ENCODE results near the gene KLC3. TPM values are rescaled to one million over a fixed set of nuclear protein-coding genes. Genes with fewer than 3 reads are reported as not detected.

KLC3 gene
- polyA plus RNA-seq, 1 of the 3 experiments (the other 2 are of a cell fraction), result 1.2 TPM

DNA sequence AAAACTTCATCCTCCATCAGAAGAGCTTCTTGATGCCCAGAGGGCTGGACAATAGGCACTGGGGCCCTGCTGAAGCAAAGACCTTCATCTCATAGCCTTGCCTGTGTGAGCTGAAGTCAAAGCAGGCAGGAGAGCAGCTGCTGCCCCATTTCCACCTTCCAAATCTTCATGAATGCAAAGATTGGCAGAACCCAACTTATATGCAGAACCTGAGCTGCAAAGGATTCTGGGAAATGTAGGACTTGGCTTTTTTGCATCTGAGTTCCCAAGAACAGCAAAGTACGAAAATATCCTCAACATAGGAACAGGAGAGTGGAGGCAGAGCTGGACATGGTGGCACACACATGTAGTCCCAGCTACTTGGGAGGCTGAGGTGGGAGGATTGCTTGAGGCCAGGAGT lies 48.7 kb upstream of the KLC3 start:
- Histone ChIP-seq H3K9me3 (no peaks in the 10 kb centered on the region), H3K9ac (no peak overlapping the region), H2AFZ (ENCODE audit: low read depth) (no peak overlapping the region), H3K27ac (ENCODE audit: low read depth in 2 of 2, low read length in 1 of 2) (no peak overlapping the region), H3K9me2 (no peaks in the 10 kb centered on the region), H3K79me2 (ENCODE audit: insufficient read depth) (no peaks in the 10 kb centered on the region), H3K27me3 (ENCODE audit: insufficient read depth) (no peaks in the 10 kb centered on the region), H3K4me3 (ENCODE audit: low read depth in 2 of 2, low read length in 1 of 2) (no peak overlapping the region), H3F3A (replicated peaks; ENCODE audit: insufficient read depth) (peaks cover 5% of the 10 kb centered on the region), H3K36me3 (replicated peaks in 1 of 2; ENCODE audit: control insufficient read depth in 1 of 2, insufficient read depth in 2 of 2, low read length in 1 of 2) (peaks cover 0 to 35% of the 10 kb centered on the region in 2 experiments), H3K4me2 (no peak overlapping the region), H3K4me1 (ENCODE audit: control insufficient read depth in 1 of 2, insufficient read depth in 2 of 2, low read depth in 1 of 2, low read length in 1 of 2) (no peaks in the 10 kb centered on the region), H4K20me1 (ENCODE audit: insufficient read depth) (no peaks in the 10 kb centered on the region)
- WGBS (ENCODE audit: low lambda C conversion rate), result 95% methylated on average over 1 of the region's 1 CpG
- TF ChIP-seq CHD2 (IDR thresholded peaks at IDR 0.05; ENCODE audit: low read length, partially characterized antibody) (no peak), TAF1 (IDR thresholded peaks at IDR 0.05; ENCODE audit: borderline replicate concordance, low read depth, low read length) (no peak), RXRA (IDR thresholded peaks at IDR 0.05; ENCODE audit: borderline replicate concordance, low read depth) (no peak), TCF12 (IDR thresholded peaks at IDR 0.05) (no peak), USF2 (IDR thresholded peaks at IDR 0.05; ENCODE audit: borderline replicate concordance, low read depth, low read length) (no peak), FOXM1 (IDR thresholded peaks at IDR 0.05; ENCODE audit: low read depth) (no peak), MXI1 (IDR thresholded peaks at IDR 0.05; ENCODE audit: low read depth, low read length) (no peak), NFIC (IDR thresholded peaks at IDR 0.05; ENCODE audit: borderline replicate concordance) (no peak), FOSL2 (IDR thresholded peaks at IDR 0.05; ENCODE audit: borderline replicate concordance, low read depth) (no peak), ELF1 (IDR thresholded peaks at IDR 0.05) (no peak), POLR2AphosphoS5 (IDR thresholded peaks at IDR 0.05; ENCODE audit: low read depth, low read length) (no peak), NRF1 (IDR thresholded peaks at IDR 0.05; ENCODE audit: low read depth, low read length) (no peak)
- CTCF ChIA-PET, result interaction anchor here (1.0 kb wide), 1 partner anchor 47 kb away, joined by 3 read pairs; no protein-coding TSS in a partner anchor
- no peak for DNase-seq
- POLR2A ChIA-PET, result interaction anchor here (1.1 kb wide), 1 partner anchor 8 kb away, joined by 3 read pairs; no protein-coding TSS in a partner anchor

DNA sequence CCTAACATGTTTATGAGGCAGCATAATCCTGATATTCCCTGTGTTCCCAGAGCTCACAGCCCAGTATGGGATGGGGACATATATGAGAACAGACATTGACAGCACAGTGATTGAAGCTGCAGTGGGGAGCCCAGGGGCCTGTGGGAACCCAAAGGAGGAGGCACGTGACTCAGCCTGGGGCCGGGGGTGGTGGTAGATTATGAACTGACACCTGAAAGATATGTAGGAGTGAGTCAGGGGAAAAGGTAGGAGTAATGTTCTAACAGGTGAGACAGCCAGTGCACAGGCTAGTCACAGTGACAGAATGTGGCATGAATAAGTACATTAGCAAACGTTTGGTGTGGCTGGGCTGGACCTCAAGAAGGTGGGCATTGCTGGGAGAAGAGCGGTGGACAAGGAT lies 46.9 kb upstream of the KLC3 start:
- DNase-seq, result no peak
- H3K36me3 ChIP-seq (replicated peaks in 1 of 2; ENCODE audit: control insufficient read depth in 1 of 2, insufficient read depth in 2 of 2, low read length in 1 of 2), result peaks cover 0 to 33% of the 10 kb centered on the region in 2 experiments
- no peak overlapping the region for H3K27ac ChIP-seq (ENCODE audit: low read depth in 2 of 2, low read length in 1 of 2)
- no peaks in the 10 kb centered on the region for H3K9me2 ChIP-seq
- POLR2A ChIA-PET, result no interaction called here
- H2AFZ ChIP-seq (ENCODE audit: low read depth), result no peak overlapping the region
- H3K9me3 ChIP-seq, result no peaks in the 10 kb centered on the region
- no peak for TF ChIP-seq TEAD4 (IDR thresholded peaks at IDR 0.05; ENCODE audit: borderline replicate concordance, insufficient read depth)
- TF ChIP-seq JUND (IDR thresholded peaks at IDR 0.05), result no peak
- TF ChIP-seq PBX3 (IDR thresholded peaks at IDR 0.05), result no peak
- no peak for TF ChIP-seq ELF1 (IDR thresholded peaks at IDR 0.05)
- no peak for TF ChIP-seq RXRA (IDR thresholded peaks at IDR 0.05; ENCODE audit: borderline replicate concordance, low read depth)
- TF ChIP-seq EZH2phosphoT487 (IDR thresholded peaks at IDR 0.05; ENCODE audit: borderline replicate concordance, low read depth), result no peak
- TF ChIP-seq SIN3A (IDR thresholded peaks at IDR 0.05; ENCODE audit: borderline replicate concordance, low read depth, low read length), result no peak
- TF ChIP-seq MAX (IDR thresholded peaks at IDR 0.05; ENCODE audit: low read depth), result no peak
- TF ChIP-seq GATA2 (CRISPR knock-in tag; IDR thresholded peaks at IDR 0.05), result no peak
- TF ChIP-seq FOSL2 (IDR thresholded peaks at IDR 0.05; ENCODE audit: borderline replicate concordance, low read depth), result no peak
- TF ChIP-seq REST (IDR thresholded peaks at IDR 0.05; ENCODE audit: low read depth, low read length), result no peak
- no peak for TF ChIP-seq TCF12 (IDR thresholded peaks at IDR 0.05)
- no peak for TF ChIP-seq SMC3 (IDR thresholded peaks at IDR 0.05; ENCODE audit: low read depth, low read length)
- TF ChIP-seq RAD21 (IDR thresholded peaks at IDR 0.05; ENCODE audit: low read length), result no peak
- TF ChIP-seq GABPA (IDR thresholded peaks at IDR 0.05; ENCODE audit: low read depth), result no peak
- TF ChIP-seq TAF1 (IDR thresholded peaks at IDR 0.05; ENCODE audit: borderline replicate concordance, low read depth, low read length), result no peak
- no peak overlapping the region for H3K4me2 ChIP-seq
- H4K20me1 ChIP-seq (ENCODE audit: insufficient read depth), result no peaks in the 10 kb centered on the region
- no peak overlapping the region for H3K9ac ChIP-seq
- CTCF ChIA-PET, result no interaction called here
- WGBS (ENCODE audit: low lambda C conversion rate), result 93% methylated on average over 4 of the region's 4 CpGs
- no peaks in the 10 kb centered on the region for H3K4me1 ChIP-seq (ENCODE audit: control insufficient read depth in 1 of 2, insufficient read depth in 2 of 2, low read depth in 1 of 2, low read length in 1 of 2)
- no peak overlapping the region for H3K4me3 ChIP-seq (ENCODE audit: low read depth in 2 of 2, low read length in 1 of 2)
- H3K79me2 ChIP-seq (ENCODE audit: insufficient read depth), result no peaks in the 10 kb centered on the region
- H3F3A ChIP-seq (replicated peaks; ENCODE audit: insufficient read depth), result peaks cover 5% of the 10 kb centered on the region
- H3K27me3 ChIP-seq (ENCODE audit: insufficient read depth), result no peaks in the 10 kb centered on the region

All from SK-N-SH (cell line).